DOHH2 (cell line): ENCODE results near the gene SIPA1L3.

ENCODE experiments used
- H3F3A ChIP-seq: fragments of 200-600 bp; sonication (generic), shearing (Covaris generic); 2 replicates; pipeline ENCODE4 v1.6.0; 2016; ENCODE audit warnings: antibody characterized with exemption, mild to moderate bottlenecking; ENCODE audit not compliant: control insufficient read depth, insufficient read depth
- H3K27ac ChIP-seq: fragments of 200-600 bp; sonication (generic); 2 replicates; pipeline ENCODE4 v1.5.1; 2014; ENCODE audit warnings: low read depth, mild to moderate bottlenecking, low read length, moderate library complexity
- H3K27me3 ChIP-seq: fragments of 200-600 bp; sonication (generic); 2 replicates; pipeline ENCODE4 v1.6.1; 2014; ENCODE audit warnings: mild to moderate bottlenecking, low read length, mixed read lengths; ENCODE audit not compliant: control insufficient read depth
- H3K36me3 ChIP-seq: fragments of 200-600 bp; sonication (generic); 2 replicates; pipeline ENCODE4 v1.6.1; 2014; ENCODE audit warnings: mild to moderate bottlenecking, low read length, moderate library complexity, mixed read lengths; ENCODE audit not compliant: control insufficient read depth
- H3K4me1 ChIP-seq: fragments of 200-600 bp; sonication (generic); 2 replicates; pipeline ENCODE4 v1.6.1; 2014; ENCODE audit warnings: mild to moderate bottlenecking, low read length, mixed read lengths; ENCODE audit not compliant: control insufficient read depth
- H3K4me2 ChIP-seq: fragments of 200-600 bp; sonication (generic); 2 replicates; pipeline ENCODE4 v1.6.0; 2014; ENCODE audit warnings: mild to moderate bottlenecking, low read length, moderate library complexity
- H3K4me3 ChIP-seq: fragments of 200-600 bp; sonication (generic); 2 replicates; pipeline ENCODE4 v1.5.1; 2014; ENCODE audit warnings: mild to moderate bottlenecking, low read length, mixed read lengths
- H3K79me2 ChIP-seq: fragments of 200-600 bp; sonication (generic); 2 replicates; pipeline ENCODE4 v1.6.1; 2014; ENCODE audit warnings: mild to moderate bottlenecking, low read length, mixed read lengths; ENCODE audit not compliant: control insufficient read depth
- H3K9me2 ChIP-seq: fragments of 200-600 bp; sonication (generic); replicated peaks from 2 replicates; pipeline ENCODE4 v1.6.1; 2014; ENCODE audit warnings: mild to moderate bottlenecking, low read length, mixed read lengths; ENCODE audit not compliant: control insufficient read depth
- H3K9me3 ChIP-seq: fragments of 200-600 bp; sonication (generic); 2 replicates; pipeline ENCODE4 v1.6.1; 2014; ENCODE audit warnings: antibody characterized with exemption, low read length, mixed read lengths; ENCODE audit not compliant: control insufficient read depth, insufficient read depth
- H4K20me1 ChIP-seq: fragments of 200-600 bp; sonication (generic); 2 replicates; pipeline ENCODE4 v1.6.0; 2014; ENCODE audit warnings: low read depth, mild to moderate bottlenecking, antibody characterized with exemption, low read length, moderate library complexity; ENCODE audit not compliant: control insufficient read depth, insufficient read depth
- CTCF ChIP-seq: fragments of 200-600 bp; sonication (generic); IDR thresholded peaks from one replicate; pipeline ENCODE4 v1.5.1; 2014; ENCODE audit warnings: antibody characterized with exemption, mild to moderate bottlenecking, low read depth, low read length; ENCODE audit not compliant: poor library complexity, severe bottlenecking
- EZH2phosphoT487 ChIP-seq: fragments of 200-600 bp; sonication (generic); IDR thresholded peaks from 2 replicates; pipeline ENCODE4 v1.6.1; 2017; ENCODE audit warnings: borderline replicate concordance, mild to moderate bottlenecking, antibody characterized with exemption, low read length, moderate library complexity, mixed read lengths

Gene SIPA1L3

GRCh38 chr19:38206006-38206745, 299.2 kb downstream of the SIPA1L3 start:
- Histone ChIP-seq H3K36me3 (peaks cover 7% of the 10 kb centered on the region; the same call in 1 of the 2 replicates), H3K4me2 (no peak overlapping the region), H3K4me1 (peaks cover 19% of the 10 kb centered on the region), H4K20me1 (no peaks in the 10 kb centered on the region), H3K9me3 (no peaks in the 10 kb centered on the region), H3F3A (no peaks in the 10 kb centered on the region), H3K27ac (no peak overlapping the region), H3K79me2 (no peaks in the 10 kb centered on the region), H3K9me2 (no peaks in the 10 kb centered on the region), H3K27me3 (peaks cover 20% of the 10 kb centered on the region), H3K4me3 (no peak overlapping the region)
- TF ChIP-seq EZH2phosphoT487, result no peak
- TF ChIP-seq CTCF, result no peak

- no peak overlapping the region for H3K4me2 ChIP-seq
- no peak overlapping the region for H3K4me3 ChIP-seq
- H4K20me1 ChIP-seq, result no peaks in the 10 kb centered on the region
- H3K27ac ChIP-seq, result no peak overlapping the region
- TF ChIP-seq CTCF, result no peak
- no peak for TF ChIP-seq EZH2phosphoT487
- H3K9me3 ChIP-seq, result no peaks in the 10 kb centered on the region
- H3K4me1 ChIP-seq, result peaks cover 19% of the 10 kb centered on the region
- no peaks in the 10 kb centered on the region for H3K79me2 ChIP-seq
- no peaks in the 10 kb centered on the region; the same call in 1 of the 2 replicates for H3K36me3 ChIP-seq
- peaks cover 20% of the 10 kb centered on the region for H3K27me3 ChIP-seq
- H3F3A ChIP-seq, result no peaks in the 10 kb centered on the region
- no peaks in the 10 kb centered on the region for H3K9me2 ChIP-seq
Observed at GRCh38 chr19:38206928-38207327, 299.9 kb downstream of the SIPA1L3 start.

GRCh38 chr19:38207543-38207942, 300.5 kb downstream of the SIPA1L3 start:
- H3K27ac ChIP-seq, result no peak overlapping the region
- H3K36me3 ChIP-seq, result no peaks in the 10 kb centered on the region
- peaks cover 19% of the 10 kb centered on the region for H3K4me1 ChIP-seq
- TF ChIP-seq EZH2phosphoT487 (no peak), CTCF (no peak)
- H3K79me2 ChIP-seq, result no peaks in the 10 kb centered on the region
- no peaks in the 10 kb centered on the region for H3F3A ChIP-seq
- no peak overlapping the region for H3K4me3 ChIP-seq
- H4K20me1 ChIP-seq, result no peaks in the 10 kb centered on the region
- H3K27me3 ChIP-seq, result peaks cover 20% of the 10 kb centered on the region
- H3K9me3 ChIP-seq, result no peaks in the 10 kb centered on the region
- H3K9me2 ChIP-seq, result no peaks in the 10 kb centered on the region
- H3K4me2 ChIP-seq, result no peak overlapping the region
